B cell (primary cell): ENCODE results near the gene CTNNA1.

Experiments used
- CTCF ChIP-seq: fragments of 200-600 bp; IDR thresholded peaks from one replicate; pipeline ENCODE4 v1.8.0; 2022; ENCODE audit warnings: antibody characterized with exemption, mild to moderate bottlenecking
- EZH2 ChIP-seq: IDR thresholded peaks from 2 replicates; pipeline ENCODE4 v1.6.1; 2012; ENCODE audit warnings: borderline replicate concordance, low read depth, mild to moderate bottlenecking, moderate library complexity, low read length; ENCODE audit not compliant: insufficient read depth, poor library complexity, severe bottlenecking

DNA sequence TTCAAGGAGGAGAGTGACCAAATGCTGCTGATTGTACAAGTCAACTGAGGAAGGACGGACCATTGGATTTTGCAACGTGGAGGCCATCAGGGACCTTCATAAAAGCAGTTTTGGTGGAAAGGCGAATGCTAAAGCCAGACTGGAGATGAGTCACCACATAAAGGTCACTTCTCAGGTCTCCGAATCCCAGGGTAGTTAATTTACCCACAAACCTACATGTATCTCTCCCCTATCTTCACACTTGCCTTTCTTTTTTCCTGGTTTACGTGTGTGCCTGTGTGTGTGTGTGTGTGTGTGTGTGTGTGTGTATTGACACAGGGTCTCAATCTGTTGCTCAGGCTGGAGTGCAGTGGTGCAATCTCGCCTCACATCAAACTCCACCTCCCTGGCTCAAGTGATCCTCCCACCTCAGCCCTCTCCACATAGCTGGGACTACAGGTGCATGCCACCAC is 4.6 kb upstream of the CTNNA1 start:
- TF ChIP-seq CTCF (no peak), EZH2 (no peak)
